NCI-H1436 treated with DMSO at 0.1 percent for 48 hours (cell line): ENCODE measurements around the gene OR13C4.
A peak's percentile ranks its signal among the peaks of the same experiment; 100 is the strongest.
"Not testable (repeated sequence)": the region's sequence is repeated elsewhere in the genome, so short reads cannot be mapped to it uniquely, and the experiment has no call there.

ENCODE experiments used
- DNase-seq: peaks from one replicate; lab custom pipeline; 2025; lab: John Stamatoyannopoulos, UW

Gene OR13C4

DNA sequence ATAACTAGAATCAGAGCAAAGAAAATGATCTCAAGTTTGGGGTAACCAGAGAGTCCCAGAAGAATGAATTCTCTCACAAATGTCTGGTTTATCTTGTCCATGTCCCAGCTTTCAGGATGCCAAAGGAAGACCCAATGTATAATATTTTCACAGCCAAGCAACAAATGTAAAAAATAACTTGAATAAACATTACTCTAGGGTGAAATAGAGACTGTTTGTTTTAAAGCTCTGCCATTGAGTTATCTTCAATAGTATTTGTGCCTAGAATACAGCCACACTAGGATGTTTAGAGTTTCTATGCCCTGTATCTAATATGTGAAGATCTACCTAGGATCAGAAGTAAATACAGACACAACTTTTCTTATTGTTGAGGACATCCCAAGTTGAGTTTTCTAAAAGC lies at the start of gene OR13C4:
OR13C4 (minus strand) TSS at position 101 of the 400 bp plus-strand sequence; CDS start at position 101, 0 bp downstream.
- DNase-seq, result no peak

DNA sequence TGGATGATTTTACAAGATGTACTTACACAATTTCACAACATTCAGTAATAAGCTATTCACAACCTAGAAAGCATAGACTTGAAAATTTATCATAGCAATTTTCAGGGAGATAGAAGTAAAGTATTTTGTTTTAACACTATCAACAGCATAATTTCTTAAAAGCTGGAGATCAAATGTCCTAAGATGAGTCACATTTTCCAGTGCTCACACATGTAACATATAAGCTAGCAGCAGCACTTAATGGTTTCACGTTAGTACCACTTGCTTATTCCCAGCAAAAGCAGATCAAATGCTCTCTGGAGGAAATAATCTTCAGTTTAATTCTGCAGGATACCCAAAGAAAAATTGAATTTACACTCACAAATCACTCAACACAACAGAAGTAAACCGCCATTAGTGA lies 48.4 kb upstream of the OR13C4 start:
- no peak for DNase-seq

DNA sequence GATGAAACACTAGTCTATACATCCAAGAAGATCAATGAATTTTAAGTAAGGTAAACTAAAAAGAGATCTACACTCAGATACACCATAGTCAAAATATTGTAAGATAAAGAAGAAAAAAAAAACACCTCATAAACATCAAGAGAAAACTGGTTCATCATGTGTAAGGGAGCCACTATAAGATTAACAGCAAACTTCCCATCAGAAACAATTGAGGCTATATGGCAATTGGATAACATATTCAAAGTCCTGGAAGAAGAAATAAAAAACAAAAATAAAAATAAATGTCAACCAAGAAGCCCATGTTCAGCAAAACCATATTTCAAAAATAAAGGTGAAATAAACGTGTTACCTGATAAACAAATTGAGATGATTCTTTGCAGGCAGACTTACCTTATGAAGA lies 45.6 kb upstream of the OR13C4 start:
- DNase-seq, result no peak

DNA sequence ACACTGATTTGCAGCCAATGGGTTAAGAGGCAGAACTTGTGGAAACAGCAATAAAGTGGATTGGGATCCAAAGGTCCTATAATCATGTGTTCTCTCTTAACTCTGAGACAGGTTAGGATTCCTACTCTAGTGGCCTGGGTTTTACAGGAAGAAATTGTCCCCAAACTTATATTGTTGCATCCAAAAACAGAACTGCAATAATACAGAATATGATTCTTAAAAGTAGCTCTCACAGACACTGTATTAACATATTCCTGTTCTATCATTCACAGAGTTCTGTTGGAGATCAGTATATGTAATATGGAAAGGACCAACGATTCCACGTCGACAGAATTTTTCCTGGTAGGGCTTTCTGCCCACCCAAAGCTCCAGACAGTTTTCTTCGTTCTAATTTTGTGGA lies 41.9 kb upstream of the OR13C4 start, which contains the start of gene OR13C8:
OR13C8 (plus strand) TSS at position 301 of the 400 bp plus-strand sequence; CDS start at position 301, 0 bp downstream.
- DNase-seq, result no peak

DNA sequence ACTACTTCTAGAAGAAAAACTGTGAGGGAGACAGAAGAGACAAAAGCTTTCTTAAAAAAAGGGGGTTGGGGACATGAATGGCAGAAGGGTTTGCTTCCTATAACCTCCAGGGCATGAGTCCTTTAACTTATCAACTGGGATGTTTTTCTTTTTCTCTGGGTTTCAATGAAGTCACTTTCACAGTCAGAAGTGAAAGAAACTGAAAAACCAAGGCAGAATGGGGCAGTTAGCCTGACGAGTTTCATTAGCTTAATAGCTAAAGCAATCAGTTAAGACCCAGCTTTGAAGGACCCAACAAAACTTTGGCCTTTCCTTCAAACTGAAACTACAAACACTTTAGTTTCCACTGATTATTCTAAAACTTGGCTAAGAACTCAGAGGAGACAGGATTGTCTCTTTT lies 37.3 kb upstream of the OR13C4 start:
- DNase-seq, result no peak

DNA sequence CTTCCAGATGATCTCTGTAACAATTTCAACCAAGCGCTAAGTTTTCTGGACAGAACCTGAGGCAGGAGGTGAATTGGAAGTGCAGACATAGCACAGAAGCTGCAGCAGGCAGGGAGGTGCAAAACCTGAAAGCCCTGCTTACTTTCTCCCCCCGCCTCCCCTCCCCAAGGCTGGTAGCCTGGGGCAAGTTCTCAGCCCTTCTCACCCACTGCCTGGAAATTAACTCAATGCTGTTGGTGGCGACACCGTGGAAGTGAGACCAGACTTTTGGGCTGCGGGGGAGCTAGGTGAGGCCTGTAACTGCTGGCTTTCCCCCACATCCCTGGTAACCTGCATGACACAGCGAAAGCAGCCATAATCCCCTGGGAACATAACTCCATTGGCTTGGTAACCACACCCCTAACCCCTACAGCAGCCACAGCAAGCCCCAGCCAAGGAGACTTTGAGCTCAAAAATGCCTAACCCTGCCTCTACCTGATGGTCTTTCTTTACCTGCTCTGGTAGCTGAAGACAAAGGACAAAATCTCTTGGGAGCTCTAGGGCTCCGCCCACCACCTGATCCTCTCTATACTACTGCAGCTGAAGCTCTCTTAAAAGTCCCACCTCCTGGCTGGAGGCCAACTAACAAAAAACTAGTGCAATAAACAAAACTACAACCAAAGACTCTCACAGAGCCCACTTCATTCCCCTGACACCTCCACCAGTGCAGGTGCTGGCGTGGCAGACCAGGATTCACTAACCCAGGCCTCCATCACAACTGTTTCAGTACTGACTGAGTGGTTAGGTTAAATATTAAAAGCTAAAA lies 30.0 kb upstream of the OR13C4 start:
- DNase-seq, result peak; percentile 61

DNA sequence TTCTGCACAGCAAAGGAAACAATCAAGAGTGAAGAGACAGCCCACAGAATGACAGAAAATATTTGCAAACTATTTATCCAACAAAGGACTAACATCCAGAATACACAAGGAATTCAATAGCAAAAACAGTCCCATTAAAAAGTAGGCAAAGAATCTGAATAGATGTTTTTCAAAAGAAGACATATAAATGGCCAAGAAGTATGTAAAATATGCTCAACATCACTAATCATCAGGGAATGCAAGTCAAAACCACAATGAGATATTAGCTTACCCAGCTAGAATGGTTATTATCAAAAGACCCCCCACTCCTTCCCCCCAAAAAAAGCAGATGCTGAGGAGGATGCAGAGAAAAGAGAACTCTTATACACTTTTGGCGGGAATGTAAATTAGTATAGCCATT lies 28.5 kb upstream of the OR13C4 start:
- DNase-seq, result no peak

DNA sequence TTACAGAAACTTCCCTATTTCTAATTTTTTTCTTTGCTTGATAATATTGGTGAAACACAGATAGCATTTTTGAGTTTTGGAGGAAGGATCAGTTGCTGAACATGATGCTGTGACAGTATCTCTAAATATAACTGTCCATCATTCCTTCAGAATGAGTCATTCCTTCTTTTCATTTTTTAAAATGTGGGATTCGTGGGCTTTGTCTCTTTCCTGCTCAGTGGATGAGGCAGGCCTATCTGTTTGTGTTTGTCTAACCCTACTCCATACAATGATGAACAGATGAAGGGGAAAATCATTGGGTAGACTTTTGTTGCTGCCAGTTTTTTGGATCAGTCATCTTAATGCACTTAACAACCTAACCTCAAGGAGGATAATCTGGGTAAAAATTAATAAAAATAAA lies 26.3 kb upstream of the OR13C4 start:
- DNase-seq, result no peak

DNA sequence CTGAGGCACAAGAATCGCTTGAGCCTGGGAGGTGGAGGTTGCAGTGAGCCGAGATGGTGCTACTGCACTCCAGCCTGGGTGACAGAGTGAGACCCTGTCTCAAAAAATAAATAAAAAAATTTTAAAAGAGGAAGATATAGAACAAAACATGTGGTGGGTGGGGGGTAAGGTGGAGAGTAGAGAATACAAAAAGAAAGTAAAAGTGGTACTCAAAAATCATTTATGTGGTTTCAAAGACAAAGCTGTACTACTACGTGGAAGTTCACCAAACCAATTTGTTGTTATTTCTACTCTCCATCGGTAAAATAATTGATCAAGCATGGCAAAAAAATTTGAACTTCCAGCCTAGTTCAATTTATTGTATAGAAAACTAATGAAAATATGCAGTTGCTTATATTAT lies 17.6 kb upstream of the OR13C4 start:
- DNase-seq, result no peak

DNA sequence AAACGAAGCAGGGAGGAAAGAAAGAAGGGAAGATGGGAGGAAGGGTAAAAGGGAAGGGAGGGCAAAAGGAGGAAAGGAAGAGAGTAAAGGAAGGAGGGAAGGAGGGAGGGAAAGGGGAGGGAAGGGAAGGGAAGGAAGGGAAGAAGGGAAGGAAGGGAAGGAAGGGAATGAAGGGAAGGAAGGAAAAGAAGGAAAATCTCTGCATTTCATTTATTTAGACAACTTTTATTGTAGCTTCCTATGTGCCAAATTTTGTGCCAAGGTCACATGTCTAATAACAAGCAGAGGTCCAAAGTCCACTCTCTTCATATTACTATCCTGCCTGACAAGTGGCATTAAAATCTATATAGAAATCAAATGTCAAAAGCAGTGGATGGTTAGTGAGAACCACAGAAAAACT lies 12.3 kb upstream of the OR13C4 start:
- DNase-seq, result no peak

DNA sequence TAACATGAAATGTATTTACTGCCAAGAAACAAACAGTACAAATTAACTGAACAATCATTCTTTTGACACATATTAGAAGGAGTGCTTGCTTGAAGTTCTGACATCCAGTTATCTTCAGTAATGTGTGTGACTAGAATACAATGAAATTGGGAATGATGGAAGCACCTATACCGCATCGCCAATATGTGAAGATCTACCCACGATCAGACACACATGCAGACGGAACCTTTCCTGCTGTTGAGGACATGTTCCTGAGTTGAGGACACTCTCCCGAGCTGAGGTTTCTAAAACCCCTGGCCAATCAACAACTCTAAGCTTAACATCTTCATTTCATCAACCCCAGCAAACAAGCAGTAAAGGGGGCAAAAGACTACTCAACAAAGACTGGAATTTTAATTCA lies 9.7 kb upstream of the OR13C4 start, which contains the start of gene OR13C3:
OR13C3 (minus strand) TSS at position 101 of the 400 bp plus-strand sequence. CDS start 133 bp downstream, outside the sequence.
- no peak for DNase-seq

DNA sequence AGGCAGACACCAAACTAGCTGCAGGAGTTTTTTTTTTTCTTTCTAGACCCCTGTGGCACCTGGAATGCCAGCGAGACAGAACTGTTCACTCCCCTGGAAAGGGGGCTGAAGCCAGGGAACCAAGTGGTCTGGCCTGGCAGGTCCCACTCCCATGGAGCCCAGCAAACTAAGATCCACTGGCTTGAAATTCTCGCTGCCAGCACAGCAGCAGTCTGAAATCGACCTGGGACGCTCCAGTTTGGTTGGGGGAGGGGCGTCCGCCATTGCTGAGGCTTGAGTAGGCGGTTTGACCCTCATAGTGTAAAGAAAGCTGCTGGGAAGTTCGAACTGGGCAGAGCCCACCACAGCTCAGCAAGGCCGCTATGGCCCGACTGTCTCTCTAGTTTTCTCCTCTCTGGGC lies 6.8 kb downstream of the OR13C4 start:
- not testable (repeated sequence) for DNase-seq

DNA sequence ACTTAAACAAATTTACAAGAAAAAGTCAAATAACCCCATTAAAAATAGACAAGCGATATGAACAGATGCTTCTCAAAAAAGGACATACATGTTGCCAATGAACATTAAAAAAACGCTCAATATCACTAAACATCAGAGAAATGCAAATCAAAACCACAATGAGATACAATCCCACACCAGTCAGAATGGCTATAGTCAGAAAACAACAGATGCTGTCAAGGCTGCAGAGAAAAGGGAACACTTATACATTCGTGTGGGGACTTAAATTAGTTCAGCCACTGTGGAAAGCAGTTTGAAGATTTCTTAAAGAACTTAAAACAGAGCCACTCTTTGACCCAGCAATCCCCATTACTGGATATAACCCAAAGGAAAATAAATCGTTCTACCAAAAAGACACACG lies 12.1 kb downstream of the OR13C4 start:
- DNase-seq, result no peak

DNA sequence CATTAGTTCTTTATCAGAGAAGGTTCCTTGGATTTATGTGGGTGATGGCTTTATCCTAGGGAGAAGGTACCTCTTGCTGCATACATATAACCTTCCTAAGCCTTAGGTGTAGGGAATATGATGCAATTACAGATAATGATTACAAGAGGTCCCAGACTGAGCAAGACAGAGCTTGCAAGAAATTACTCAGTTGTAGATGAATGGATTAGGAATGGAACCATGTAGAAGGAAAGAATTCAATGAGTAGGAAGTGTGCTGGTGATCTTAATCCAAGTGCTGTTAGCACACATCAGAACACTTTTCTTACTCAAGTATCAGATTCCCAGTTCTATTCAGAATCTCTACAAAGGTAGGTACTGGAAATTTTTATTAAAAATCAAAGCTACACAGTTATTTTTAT lies 20.4 kb downstream of the OR13C4 start:
- DNase-seq, result no peak

DNA sequence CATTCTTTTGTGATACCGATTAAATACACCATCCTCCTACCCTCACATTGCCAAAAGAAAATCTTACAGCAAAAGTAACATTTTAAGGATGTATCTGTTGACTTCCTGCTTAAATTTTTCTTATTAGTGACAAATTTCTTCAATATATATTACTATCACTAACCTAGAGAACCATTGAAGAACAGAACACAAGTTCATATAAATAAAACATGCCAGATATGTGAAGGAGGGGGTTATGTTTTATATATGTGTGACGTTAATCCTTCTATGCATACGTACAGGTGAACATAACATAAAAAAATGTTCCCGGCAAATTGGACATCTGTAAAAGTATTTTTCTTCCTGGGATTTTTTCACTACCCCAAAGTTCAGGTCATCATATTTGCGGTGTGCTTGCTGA lies 23.0 kb downstream of the OR13C4 start, which contains the start of gene OR13F1:
OR13F1 (plus strand) TSS at position 301 of the 400 bp plus-strand sequence; CDS start at position 301, 0 bp downstream.
- no peak for DNase-seq

DNA sequence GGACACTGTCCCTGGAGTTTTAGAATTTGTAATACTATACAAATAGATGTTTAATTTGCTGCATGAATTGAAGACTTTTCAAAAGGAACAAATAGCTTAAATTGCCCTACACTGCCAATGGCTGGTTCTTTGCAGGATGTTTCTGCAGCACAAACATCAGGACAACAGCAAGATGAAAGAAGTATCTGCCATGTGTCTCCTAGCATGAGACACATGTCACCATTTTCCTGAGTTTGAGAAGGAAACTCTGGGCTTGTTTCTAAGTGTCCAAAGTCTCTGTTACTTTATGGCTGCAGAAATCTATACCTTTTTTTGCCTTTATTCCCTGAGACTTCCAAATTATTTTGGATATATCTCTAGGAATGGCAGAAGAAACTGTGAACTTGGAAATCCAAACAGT lies 23.6 kb downstream of the OR13C4 start:
- no peak for DNase-seq

DNA sequence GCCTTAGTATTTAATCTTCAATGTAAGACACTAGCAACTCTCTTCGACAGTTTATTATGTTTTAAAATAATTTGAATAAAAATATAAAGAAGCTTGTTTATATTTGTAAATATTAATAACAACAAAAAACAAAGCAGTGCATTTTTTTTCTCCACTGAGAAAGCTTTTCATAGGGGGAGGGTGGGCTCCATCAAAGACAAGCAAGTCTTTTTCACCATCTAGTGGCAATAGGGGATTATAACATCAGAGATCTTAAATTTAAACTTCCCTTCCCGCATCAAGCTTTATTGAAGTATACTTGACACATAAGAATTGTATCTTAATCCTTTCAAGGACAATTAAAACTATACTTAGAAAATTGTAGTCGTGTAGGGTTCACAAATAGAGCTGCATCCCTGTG lies 32.2 kb downstream of the OR13C4 start:
- DNase-seq, result no peak

DNA sequence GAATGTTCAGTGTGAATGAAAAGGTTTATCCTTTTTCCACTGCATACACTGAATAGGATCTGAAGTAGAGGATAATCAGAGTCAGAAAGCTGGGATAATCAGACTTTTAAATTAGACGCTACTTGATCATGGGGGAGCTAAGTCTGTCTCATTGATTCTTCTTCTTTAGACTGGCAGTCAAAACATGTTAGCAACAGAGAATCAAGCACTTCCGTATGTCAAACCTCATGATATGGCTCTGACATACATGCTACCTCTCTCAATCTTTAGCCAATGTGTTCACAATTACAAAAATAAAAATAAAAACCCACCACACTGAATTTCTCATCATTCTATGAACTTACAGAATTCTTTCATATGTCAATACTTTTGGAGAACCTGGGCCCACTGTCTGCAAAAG lies 42.0 kb downstream of the OR13C4 start:
- DNase-seq, result no peak

DNA sequence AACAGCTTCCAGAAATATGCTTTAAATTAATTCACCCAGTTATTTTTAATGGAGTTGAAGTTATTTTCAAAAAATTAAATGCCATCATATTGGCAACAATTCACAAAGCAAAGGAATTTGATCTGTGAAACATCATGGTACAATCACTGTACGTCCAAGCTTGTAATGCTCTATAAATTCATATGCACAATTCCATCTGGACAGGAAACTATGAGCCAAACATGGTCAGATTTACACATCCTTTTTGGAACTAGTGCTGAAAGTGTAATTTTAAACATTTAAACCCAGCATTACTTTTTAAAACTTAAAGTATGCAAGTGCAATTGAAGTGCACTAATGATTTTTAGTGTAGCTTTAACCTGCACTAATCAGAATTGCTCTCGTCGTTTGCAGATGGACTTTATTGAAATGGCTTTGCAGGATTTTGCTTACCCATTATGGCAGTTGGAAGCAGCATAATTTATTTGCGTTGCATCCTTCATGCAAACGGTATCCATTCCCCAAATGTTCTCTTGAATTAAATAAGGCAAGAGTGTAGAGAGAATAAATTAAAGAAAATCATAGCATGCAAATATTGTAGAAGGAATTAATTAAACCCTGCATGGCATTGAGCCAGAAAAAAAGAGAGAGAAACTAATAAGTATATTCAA lies 44.0 kb downstream of the OR13C4 start:
- DNase-seq, result no peak
